Measurements from ENCODE around the gene PNMA5.

PNMA5 gene

DNA sequence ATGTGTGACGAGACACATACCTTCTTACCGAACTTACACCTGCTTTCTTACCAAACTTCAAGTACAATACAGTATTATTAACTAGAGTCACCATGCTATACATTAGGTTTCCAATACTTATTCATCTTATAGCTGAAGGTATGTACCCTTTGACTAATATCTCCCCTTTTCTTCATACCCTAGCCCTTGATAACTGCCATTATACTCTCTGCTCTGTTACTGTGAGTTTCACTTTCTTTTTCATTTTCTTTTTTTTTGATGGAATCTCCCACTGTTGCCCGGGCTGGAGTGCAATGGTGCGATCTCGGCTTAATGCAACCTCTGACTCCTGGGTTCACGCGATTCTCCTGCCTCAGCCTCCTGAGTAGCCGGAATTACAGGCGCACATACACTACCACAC lies 3.4 kb upstream of the PNMA5 start:
- TF ChIP-seq, protein P1, sequence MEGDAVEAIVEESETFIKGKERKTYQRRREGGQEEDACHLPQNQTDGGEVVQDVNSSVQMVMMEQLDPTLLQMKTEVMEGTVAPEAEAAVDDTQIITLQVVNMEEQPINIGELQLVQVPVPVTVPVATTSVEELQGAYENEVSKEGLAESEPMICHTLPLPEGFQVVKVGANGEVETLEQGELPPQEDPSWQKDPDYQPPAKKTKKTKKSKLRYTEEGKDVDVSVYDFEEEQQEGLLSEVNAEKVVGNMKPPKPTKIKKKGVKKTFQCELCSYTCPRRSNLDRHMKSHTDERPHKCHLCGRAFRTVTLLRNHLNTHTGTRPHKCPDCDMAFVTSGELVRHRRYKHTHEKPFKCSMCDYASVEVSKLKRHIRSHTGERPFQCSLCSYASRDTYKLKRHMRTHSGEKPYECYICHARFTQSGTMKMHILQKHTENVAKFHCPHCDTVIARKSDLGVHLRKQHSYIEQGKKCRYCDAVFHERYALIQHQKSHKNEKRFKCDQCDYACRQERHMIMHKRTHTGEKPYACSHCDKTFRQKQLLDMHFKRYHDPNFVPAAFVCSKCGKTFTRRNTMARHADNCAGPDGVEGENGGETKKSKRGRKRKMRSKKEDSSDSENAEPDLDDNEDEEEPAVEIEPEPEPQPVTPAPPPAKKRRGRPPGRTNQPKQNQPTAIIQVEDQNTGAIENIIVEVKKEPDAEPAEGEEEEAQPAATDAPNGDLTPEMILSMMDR (IDR thresholded peaks at IDR 0.05), result no peak

GRCh38 chrX:152992115-152992514 lies 1.8 kb downstream of the PNMA5 start:
- TF ChIP-seq, protein P1 (IDR thresholded peaks at IDR 0.05), result no peak

DNA sequence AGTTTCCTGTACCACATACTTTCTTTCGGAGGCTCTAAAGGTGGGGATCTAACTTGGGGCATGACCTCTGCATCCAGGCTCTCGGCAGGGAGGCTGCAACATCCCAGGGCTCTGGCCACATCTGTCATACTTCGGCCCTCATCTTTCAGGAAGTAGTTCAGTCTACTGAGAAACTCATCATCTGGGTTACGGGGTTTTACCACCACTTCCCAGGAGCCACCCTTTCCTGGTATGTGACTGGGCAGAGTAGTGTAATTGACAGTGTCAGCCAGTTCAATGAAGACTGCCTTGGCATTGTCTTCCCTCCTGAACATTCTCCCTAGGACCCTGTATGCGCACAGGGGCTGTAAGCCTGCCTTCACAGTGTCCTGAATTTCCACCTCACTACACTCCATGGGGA lies 2.8 kb downstream of the PNMA5 start:
- TF ChIP-seq, protein P1 (IDR thresholded peaks at IDR 0.05), result no peak

GRCh38 chrX:152989292-152989658 lies 4.6 kb downstream of the PNMA5 start:
- TF ChIP-seq, protein P1 (IDR thresholded peaks at IDR 0.05), result no peak

GRCh38 chrX:152988536-152989291 lies 5.2 kb downstream of the PNMA5 start:
- TF ChIP-seq, protein P1 (IDR thresholded peaks at IDR 0.05), result no peak

GRCh38 chrX:152987801-152988200 lies 6.1 kb downstream of the PNMA5 start:
- TF ChIP-seq, protein P1 (IDR thresholded peaks at IDR 0.05), result no peak

GRCh38 chrX:152968193-152968592 lies 25.7 kb downstream of the PNMA5 start:
- TF ChIP-seq, protein P1 (IDR thresholded peaks at IDR 0.05), result no peak

DNA sequence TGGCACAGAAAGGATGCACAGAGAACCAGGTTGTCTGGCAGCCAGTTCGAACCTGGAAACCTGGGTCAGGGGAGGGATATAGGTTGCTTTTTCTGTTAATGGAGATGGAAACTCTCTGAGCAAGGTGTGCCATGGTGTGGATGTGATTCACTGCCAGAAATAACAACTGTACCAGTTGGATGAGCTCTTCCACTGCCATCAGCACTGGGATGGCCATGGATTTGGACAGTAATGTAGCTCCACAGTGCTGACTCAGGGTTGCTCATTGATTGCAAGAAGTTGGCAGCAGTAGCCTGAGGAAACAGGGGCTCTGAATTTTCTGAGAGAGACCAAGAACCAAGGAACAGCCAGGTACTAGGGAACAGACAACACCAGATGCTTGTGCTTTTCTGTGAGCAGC lies 33.8 kb downstream of the PNMA5 start:
- TF ChIP-seq, protein P1 (IDR thresholded peaks at IDR 0.05), result no peak
